Measurements from ENCODE around the gene KCNMA1.

- TF ChIP-seq CTCF (IDR thresholded peaks at IDR 0.05) (no peak), POLR2A (IDR thresholded peaks at IDR 0.05) (no peak), POLR2AphosphoS5 (IDR thresholded peaks at IDR 0.05) (no peak)
Observed at GRCh38 chr10:77633376-77633775, 4.2 kb downstream of the KCNMA1 start.
